ENCODE measurements around the gene QRFPR.
A peak's percentile ranks its signal among the peaks of the same experiment; 100 is the strongest.

QRFPR gene

DNA sequence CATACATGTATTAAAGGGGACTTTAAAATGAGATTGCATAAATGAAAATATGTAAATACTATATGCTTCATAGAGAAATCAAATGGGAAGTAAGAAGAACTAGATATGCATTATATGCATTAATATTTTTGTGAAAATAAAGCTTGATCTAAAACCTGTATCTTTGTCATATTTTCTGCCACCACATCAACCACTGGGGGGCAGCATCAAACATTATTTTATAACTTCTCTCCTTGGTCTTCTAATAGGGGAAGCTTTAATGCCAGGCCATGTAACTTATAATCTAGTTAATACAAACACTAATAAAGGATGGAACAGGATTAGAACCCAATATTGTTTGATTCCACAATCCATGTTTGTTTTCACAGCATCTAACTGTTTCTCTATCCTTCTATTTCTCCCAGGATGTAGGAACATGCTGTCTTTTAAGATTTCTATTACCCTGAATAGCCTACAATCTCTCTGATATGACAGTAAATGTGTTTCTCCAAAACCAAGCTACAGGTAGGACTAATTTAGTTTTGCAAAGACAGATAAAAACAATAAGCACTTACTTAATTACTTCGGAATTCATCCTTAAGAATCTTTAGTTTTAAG, 10.0 kb downstream of the QRFPR start:
- H2BK120ac ChIP-seq (ENCODE audit: low read depth, low read length): no peak overlapping the region
- H2BK15ac ChIP-seq (ENCODE audit: low read length): no peak overlapping the region
- no peak overlapping the region for H4K91ac ChIP-seq (ENCODE audit: low read depth, low read length, poor library complexity)
- no peak overlapping the region for H3K18ac ChIP-seq (ENCODE audit: low read length)
- H3K9me3 ChIP-seq (replicated peaks in 1 of 2; ENCODE audit: control insufficient read depth in 2 of 2, insufficient read depth in 1 of 2, low read depth in 1 of 2, low read length in 2 of 2): no peaks in the 10 kb centered on the region
- H3K27ac ChIP-seq (replicated peaks; ENCODE audit: low read length): no peak overlapping the region
- no peak overlapping the region for H3K4me2 ChIP-seq (ENCODE audit: insufficient read depth, low read length, poor library complexity, severe bottlenecking)
- no peaks in the 10 kb centered on the region for H3K36me3 ChIP-seq (replicated peaks in 1 of 2; ENCODE audit: control insufficient read depth in 2 of 2, insufficient read depth in 2 of 2, low read length in 2 of 2)
- H3K4me3 ChIP-seq (ENCODE audit: low read length in 2 of 2): no peak overlapping the region
- no peak overlapping the region for H2BK12ac ChIP-seq (ENCODE audit: low read length)
- H3K4ac ChIP-seq (ENCODE audit: low read length): no peak overlapping the region
- no CpG with 5 or more reads among the region's 1 CpG for WGBS, 2 donors (ENCODE audit: extremely low coverage in 2 of 2, insufficient read length in 2 of 2, insufficient replicate concordance in 1 of 2)
- no peak overlapping the region for H3K23ac ChIP-seq (ENCODE audit: low read depth, low read length, poor library complexity)
- H2AK5ac ChIP-seq (ENCODE audit: low read depth, low read length): no peak overlapping the region
- no peak overlapping the region for H3K9ac ChIP-seq (ENCODE audit: low read depth, low read length, poor library complexity)
- no peaks in the 10 kb centered on the region for H3K27me3 ChIP-seq (ENCODE audit: control insufficient read depth in 3 of 3, insufficient read depth in 3 of 3, low read depth in 1 of 3, low read length in 3 of 3)
- peak; percentile 9 for DNase-seq (ENCODE audit: low spot score)
- no peaks in the 10 kb centered on the region for H3K79me1 ChIP-seq (ENCODE audit: low read depth, low read length)
- H3K14ac ChIP-seq (ENCODE audit: low read length): no peak overlapping the region
- H4K8ac ChIP-seq (ENCODE audit: low read depth, low read length): no peak overlapping the region
- no peak overlapping the region for H2AFZ ChIP-seq (ENCODE audit: low read length)
- no peak overlapping the region for H2BK5ac ChIP-seq (ENCODE audit: low read length)
- H3K4me1 ChIP-seq (ENCODE audit: control insufficient read depth in 2 of 2, insufficient read depth in 1 of 2, low read depth in 1 of 2, low read length in 2 of 2): no peaks in the 10 kb centered on the region

DNA sequence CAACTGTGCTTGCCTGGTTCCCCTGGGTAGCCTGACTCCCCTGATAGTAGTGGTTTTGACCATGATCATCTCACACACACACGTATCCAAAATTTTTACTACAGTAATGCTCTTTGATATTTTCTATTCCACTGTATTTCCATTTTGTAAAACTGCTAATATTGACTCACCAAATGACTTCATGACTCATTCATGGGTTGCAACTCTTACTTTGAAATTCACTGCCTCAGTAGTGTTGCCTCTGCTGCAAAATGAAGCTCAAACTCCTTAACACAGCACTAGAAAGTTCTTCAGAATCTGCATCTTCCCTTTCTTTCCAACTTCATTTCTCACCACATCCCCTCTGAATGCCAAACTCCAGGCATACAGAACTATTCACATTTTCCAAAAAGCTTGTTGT, 20.3 kb downstream of the QRFPR start:
- Histone ChIP-seq H3K4me2 (ENCODE audit: insufficient read depth, low read length, poor library complexity, severe bottlenecking) (no peak overlapping the region), H3K36me3 (replicated peaks in 1 of 2; ENCODE audit: control insufficient read depth in 2 of 2, insufficient read depth in 2 of 2, low read length in 2 of 2) (no peaks in the 10 kb centered on the region), H3K4ac (ENCODE audit: low read length) (no peak overlapping the region), H3K27me3 (ENCODE audit: control insufficient read depth in 3 of 3, insufficient read depth in 3 of 3, low read depth in 1 of 3, low read length in 3 of 3) (no peaks in the 10 kb centered on the region), H2BK120ac (ENCODE audit: low read depth, low read length) (no peak overlapping the region), H2BK5ac (ENCODE audit: low read length) (no peak overlapping the region), H4K8ac (ENCODE audit: low read depth, low read length) (no peak overlapping the region), H3K27ac (replicated peaks; ENCODE audit: low read length) (no peak overlapping the region), H4K91ac (ENCODE audit: low read depth, low read length, poor library complexity) (no peak overlapping the region), H3K14ac (ENCODE audit: low read length) (no peak overlapping the region), H3K9ac (ENCODE audit: low read depth, low read length, poor library complexity) (no peak overlapping the region), H3K4me3 (ENCODE audit: low read length in 2 of 2) (no peak overlapping the region), H3K4me1 (ENCODE audit: control insufficient read depth in 2 of 2, insufficient read depth in 1 of 2, low read depth in 1 of 2, low read length in 2 of 2) (no peaks in the 10 kb centered on the region), H3K18ac (ENCODE audit: low read length) (no peak overlapping the region), H2AK5ac (ENCODE audit: low read depth, low read length) (no peak overlapping the region), H2BK15ac (ENCODE audit: low read length) (no peak overlapping the region), H3K9me3 (replicated peaks in 1 of 2; ENCODE audit: control insufficient read depth in 2 of 2, insufficient read depth in 1 of 2, low read depth in 1 of 2, low read length in 2 of 2) (no peaks in the 10 kb centered on the region), H2AFZ (ENCODE audit: low read length) (no peak overlapping the region), H3K79me1 (ENCODE audit: low read depth, low read length) (no peaks in the 10 kb centered on the region), H2BK12ac (ENCODE audit: low read length) (no peak overlapping the region), H3K23ac (ENCODE audit: low read depth, low read length, poor library complexity) (no peak overlapping the region)
- no CpG with 5 or more reads among the region's 1 CpG for WGBS, 2 donors (ENCODE audit: extremely low coverage in 2 of 2, insufficient read length in 2 of 2, insufficient replicate concordance in 1 of 2)
- no peak for DNase-seq (ENCODE audit: low spot score)

DNA sequence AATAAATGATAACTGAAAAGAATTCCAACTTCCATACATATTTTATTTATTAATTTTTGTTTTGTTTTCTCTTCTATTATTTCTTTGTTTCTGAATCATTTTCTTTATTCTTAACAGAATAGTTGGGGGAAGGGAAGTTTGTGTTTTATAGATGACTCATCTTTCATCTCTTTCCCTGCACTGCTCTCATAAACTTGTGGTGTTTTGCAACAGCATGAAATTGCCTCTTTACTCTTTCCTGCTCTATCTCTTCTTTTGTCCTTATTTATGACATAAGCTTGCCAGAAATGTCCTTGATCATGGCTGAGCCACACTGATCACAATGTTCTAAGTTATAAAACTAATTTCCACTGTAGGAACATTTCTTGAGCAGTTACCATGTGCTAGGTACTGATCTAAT, 22.3 kb downstream of the QRFPR start:
- Histone ChIP-seq H4K8ac (ENCODE audit: low read depth, low read length) (no peak overlapping the region), H2AFZ (ENCODE audit: low read length) (no peak overlapping the region), H3K9ac (ENCODE audit: low read depth, low read length, poor library complexity) (no peak overlapping the region), H3K27me3 (ENCODE audit: control insufficient read depth in 3 of 3, insufficient read depth in 3 of 3, low read depth in 1 of 3, low read length in 3 of 3) (no peaks in the 10 kb centered on the region), H3K4ac (ENCODE audit: low read length) (no peak overlapping the region), H2AK5ac (ENCODE audit: low read depth, low read length) (no peak overlapping the region), H3K14ac (ENCODE audit: low read length) (no peak overlapping the region), H2BK12ac (ENCODE audit: low read length) (no peak overlapping the region), H3K18ac (ENCODE audit: low read length) (no peak overlapping the region), H3K4me1 (ENCODE audit: control insufficient read depth in 2 of 2, insufficient read depth in 1 of 2, low read depth in 1 of 2, low read length in 2 of 2) (no peaks in the 10 kb centered on the region), H3K27ac (replicated peaks; ENCODE audit: low read length) (no peak overlapping the region), H3K4me3 (ENCODE audit: low read length in 2 of 2) (no peak overlapping the region), H3K9me3 (replicated peaks in 1 of 2; ENCODE audit: control insufficient read depth in 2 of 2, insufficient read depth in 1 of 2, low read depth in 1 of 2, low read length in 2 of 2) (no peaks in the 10 kb centered on the region), H3K4me2 (ENCODE audit: insufficient read depth, low read length, poor library complexity, severe bottlenecking) (no peak overlapping the region), H2BK120ac (ENCODE audit: low read depth, low read length) (no peak overlapping the region), H4K91ac (ENCODE audit: low read depth, low read length, poor library complexity) (no peak overlapping the region), H3K23ac (ENCODE audit: low read depth, low read length, poor library complexity) (no peak overlapping the region), H2BK15ac (ENCODE audit: low read length) (no peak overlapping the region), H3K79me1 (ENCODE audit: low read depth, low read length) (no peaks in the 10 kb centered on the region), H2BK5ac (ENCODE audit: low read length) (no peak overlapping the region), H3K36me3 (replicated peaks in 1 of 2; ENCODE audit: control insufficient read depth in 2 of 2, insufficient read depth in 2 of 2, low read length in 2 of 2) (no peaks in the 10 kb centered on the region)
- no peak for DNase-seq (ENCODE audit: low spot score)

DNA sequence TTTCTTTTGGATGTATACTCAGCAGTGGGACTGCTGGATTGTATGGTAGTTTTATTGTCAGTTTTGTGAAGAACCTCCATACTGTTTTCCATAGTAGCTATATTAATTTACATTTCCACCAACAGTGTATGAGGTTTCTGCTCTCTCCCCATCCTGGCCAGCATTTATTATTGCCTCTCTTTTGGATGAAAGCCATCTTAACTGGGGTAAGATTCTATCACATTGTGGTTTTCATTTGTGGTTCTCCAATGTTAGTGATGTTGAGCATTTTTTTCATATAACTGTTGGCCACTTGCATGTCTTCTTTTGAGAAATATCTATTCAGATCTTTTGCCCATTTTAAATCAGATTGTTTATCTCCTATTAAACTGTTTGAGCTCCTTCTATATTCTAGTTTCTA, 27.6 kb downstream of the QRFPR start:
- Histone ChIP-seq H3K27ac (replicated peaks; ENCODE audit: low read length) (no peak overlapping the region), H3K9me3 (replicated peaks in 1 of 2; ENCODE audit: control insufficient read depth in 2 of 2, insufficient read depth in 1 of 2, low read depth in 1 of 2, low read length in 2 of 2) (no peaks in the 10 kb centered on the region), H3K27me3 (ENCODE audit: control insufficient read depth in 3 of 3, insufficient read depth in 3 of 3, low read depth in 1 of 3, low read length in 3 of 3) (no peaks in the 10 kb centered on the region), H2BK5ac (ENCODE audit: low read length) (no peak overlapping the region), H3K4me3 (ENCODE audit: low read length in 2 of 2) (no peak overlapping the region), H3K79me1 (ENCODE audit: low read depth, low read length) (no peaks in the 10 kb centered on the region), H4K8ac (ENCODE audit: low read depth, low read length) (no peak overlapping the region), H3K4me1 (ENCODE audit: control insufficient read depth in 2 of 2, insufficient read depth in 1 of 2, low read depth in 1 of 2, low read length in 2 of 2) (no peaks in the 10 kb centered on the region), H2BK120ac (ENCODE audit: low read depth, low read length) (no peak overlapping the region), H3K9ac (ENCODE audit: low read depth, low read length, poor library complexity) (no peak overlapping the region), H2BK12ac (ENCODE audit: low read length) (no peak overlapping the region), H3K14ac (ENCODE audit: low read length) (no peak overlapping the region), H2BK15ac (ENCODE audit: low read length) (no peak overlapping the region), H4K91ac (ENCODE audit: low read depth, low read length, poor library complexity) (no peak overlapping the region), H3K36me3 (replicated peaks in 1 of 2; ENCODE audit: control insufficient read depth in 2 of 2, insufficient read depth in 2 of 2, low read length in 2 of 2) (no peaks in the 10 kb centered on the region), H3K23ac (ENCODE audit: low read depth, low read length, poor library complexity) (no peak overlapping the region), H2AK5ac (ENCODE audit: low read depth, low read length) (no peak overlapping the region), H3K18ac (ENCODE audit: low read length) (no peak overlapping the region), H3K4me2 (ENCODE audit: insufficient read depth, low read length, poor library complexity, severe bottlenecking) (no peak overlapping the region), H3K4ac (ENCODE audit: low read length) (no peak overlapping the region), H2AFZ (ENCODE audit: low read length) (no peak overlapping the region)
- DNase-seq (ENCODE audit: low spot score): no peak

All from neuronal stem cell (in vitro differentiated cells).